Heart right ventricle (tissue), 16 donors: ENCODE measurements around the gene RPL23. TPM values are rescaled to one million over a fixed set of nuclear protein-coding genes. Genes with fewer than 3 reads are reported as not detected.
A peak's percentile ranks its signal among the peaks of the same experiment; 100 is the strongest.

ENCODE experiments used
- ATAC-seq, 8 donors: fragments of 200-7000 bp; cut with Tn5 transposase; one replicate each; pipeline ENCODE4 v1.9.1; 2020; ENCODE audit warnings: mild to moderate bottlenecking in 8 of 8, moderate library complexity in 8 of 8, moderate number of reproducible peaks in 1 of 8
- DNase-seq, 2 donors: peaks; one replicate each; pipeline ENCODE4 v3.0.0-alpha.2; 2020
- H3K27ac ChIP-seq, 10 donors: fragments of 200-600 bp; sonication (generic) in 2 of 10; one replicate each; pipeline versions ENCODE4 v1.5.0 to v1.8.0; 2020 to 2022; ENCODE audit warnings: mild to moderate bottlenecking in 3 of 10
- H3K27me3 ChIP-seq, 7 donors: fragments of 200-600 bp; one replicate each; pipeline ENCODE4 v1.8.0; 2021 to 2022; ENCODE audit warnings: mild to moderate bottlenecking in 2 of 7
- H3K36me3 ChIP-seq, 9 donors: fragments of 200-600 bp; sonication (generic) in 1 of 9; one replicate each; pipeline versions ENCODE4 v1.5.0 to v1.8.0; 2020 to 2022; ENCODE audit warnings: mild to moderate bottlenecking in 2 of 9
- H3K4me1 ChIP-seq, 9 donors: fragments of 200-600 bp; sonication (generic) in 1 of 9; one replicate each; pipeline versions ENCODE4 v1.5.0 to v1.8.0; 2020 to 2022; ENCODE audit warnings: mild to moderate bottlenecking in 4 of 9
- H3K4me3 ChIP-seq, 10 donors: fragments of 200-600 bp; sonication (generic) in 2 of 10; one replicate each; pipeline versions ENCODE4 v1.5.0 to v1.8.0; 2020 to 2022; ENCODE audit warnings: mild to moderate bottlenecking in 7 of 10, moderate library complexity in 2 of 10
- H3K9me3 ChIP-seq, 11 donors: fragments of 200-600 bp in 10 of 11; sonication (generic) in 2 of 11; one replicate each; pipeline versions ENCODE4 v1.5.0 to v1.8.0; 2013 to 2022; ENCODE audit warnings: mild to moderate bottlenecking in 2 of 11, control low read depth in 1 of 11, moderate library complexity in 1 of 11
- CTCF ChIP-seq, 9 donors: fragments of 200-600 bp; sonication (generic) in 2 of 9; IDR thresholded peaks; one replicate each; pipeline versions ENCODE4 v1.5.0 to v1.8.0; 2021 to 2022; ENCODE audit warnings: antibody characterized with exemption in 9 of 9, mild to moderate bottlenecking in 5 of 9, moderate library complexity in 1 of 9
- WGBS, 2 donors: extraction: QIAGEN DNeasy Blood & Tissue Kit; methylation state at CpG; one replicate each; pipeline ENCODE4 v1.1.7; 2013; ENCODE audit warnings: inconsistent platforms in 1 of 2; 5-methylcytosine and 5-hydroxymethylcytosine counted together
- intact Hi-C, 10 donors: fragments of 100-400 bp; cut with DNase I; formaldehyde crosslinking; loops; one replicate each; pipeline versions ENCODE4 v1.11.1 to v1.14.2; 2022
- polyA plus RNA-seq, 2 donors: library from polyadenylated mRNA; stranded (reverse); fragments of 200-250 nt; gene quantifications; one replicate each; pipeline ENCODE4 v1.2.3, GENCODE V29; 2013
- total RNA-seq, 10 donors: library from RNA; stranded (reverse); fragmentation: NEBNext Ultra II Directional in 3 of 10; extraction: Animal tissue kit (Norgen Biotek cat#: 25700) in 3 of 10; gene quantifications; one replicate each; pipeline versions ENCODE4 v1.2.1 to v1.2.4, GENCODE V29; 2021 to 2023
- donor health status: Arrhythmogenic right ventricular cardiomyopathy.
- donor health status: ischemic (EF 13 %, LVEDD 7.1; RV severe dilation, severe dysfunction).
- donor health status: healthy with polysubstance abuse.
- donor health status: DM: no; HTN: yes; CAD: no.
- donor health status: DM: no; HTN: no; CAD: no.
- donor health status: ischemic (EF 25% LVEDD 6.9; RV normal size, moderate dysfunction).
- donor health status: ischemic (EF 25% LVEDD 5.7; RV mildly dilated, moderate dysfunction).
- donor health status: healthy.
- donor health status: DM: yes; HTN: yes; CAD: no.
- donor health status: Ischemic cardiomyopathy.
- donor health status: ischemic (EF 35%, LVEDD 5.7; RV mildly dilated, moderate dysfunction).
- donor health status: nonischemic (EF 11% LVEDD 7.7; RV severe dilation, severe dysfunction).
- donor health status: DM: yes; HTN: yes; CAD: no.
- donor health status: PGD.
- donor health status: ischemic (EF 29% LVEDD 5.4; RV normal size, mild dysfunction).
- donor health status: nonischemic (EF 23%, LVEDD 6.1; RV moderate dilation, normal function).

The RPL23 gene
- total and polyA plus RNA-seq, 12 donors: 725 to 2,733 (median 850) TPM

DNA sequence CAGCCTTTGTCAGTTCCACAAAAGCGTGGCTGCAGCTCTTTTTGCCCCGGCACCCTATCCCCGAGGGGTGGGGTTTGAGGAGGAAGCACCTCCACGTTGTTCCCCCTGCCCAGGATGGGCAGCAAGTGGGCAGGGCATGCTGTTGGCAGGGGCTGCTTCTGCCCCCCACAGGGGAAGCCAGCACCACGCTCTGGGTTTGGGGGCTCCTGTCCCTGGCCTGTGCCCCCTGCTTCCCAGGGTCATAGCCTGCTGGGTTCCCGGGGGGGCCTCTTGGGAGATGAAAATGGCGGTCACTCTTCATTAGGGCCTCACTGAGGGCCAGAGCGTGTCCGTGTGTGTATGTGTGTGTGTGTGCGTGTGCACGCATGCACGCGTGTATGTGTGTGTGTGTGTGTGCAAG lies 39.1 kb upstream of the RPL23 start:
- Histone ChIP-seq H3K36me3 (peaks cover 0 to 88% (median 33%) of the 10 kb centered on the region in 9 donors), H3K4me1 (peaks cover 17 to 87% (median 48%) of the 10 kb centered on the region in 9 donors), H3K9me3 (no peaks in the 10 kb centered on the region), H3K27ac (peak overlapping the region in 1 of 10 donors; percentile 89), H3K4me3 (no peak overlapping the region), H3K27me3 (no peaks in the 10 kb centered on the region)
- TF ChIP-seq CTCF (IDR thresholded peaks at IDR 0.05): no peak
- ATAC-seq: no peak
- WGBS, 2 donors: 84 to 86% methylated on average over 13 of the region's 13 CpGs
- intact Hi-C loops: no loop called here
- no peak for DNase-seq

DNA sequence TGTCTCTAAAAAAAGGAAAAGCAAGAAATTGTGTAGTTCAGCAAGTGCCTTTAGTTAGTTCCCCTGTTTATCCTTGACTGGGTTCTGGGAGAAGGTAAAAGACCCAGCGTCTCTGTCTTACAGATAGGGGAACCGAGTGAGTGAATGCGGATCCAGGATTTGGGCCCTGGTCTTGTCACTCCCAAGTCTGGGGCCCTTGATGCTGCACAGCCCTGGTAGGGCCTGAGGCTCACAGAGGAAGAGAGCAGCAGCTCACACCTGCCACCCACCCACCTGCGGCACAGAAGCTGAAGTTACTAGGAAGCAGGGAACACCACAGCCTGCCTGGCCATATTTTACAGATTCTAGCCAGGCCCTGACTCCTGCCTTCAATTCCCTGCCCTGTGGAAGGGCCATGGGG lies 38.6 kb upstream of the RPL23 start:
- no peak for ATAC-seq
- no peaks in the 10 kb centered on the region for H3K9me3 ChIP-seq
- no peak overlapping the region for H3K4me3 ChIP-seq
- TF ChIP-seq CTCF (IDR thresholded peaks at IDR 0.05): no peak
- H3K27me3 ChIP-seq: no peaks in the 10 kb centered on the region
- intact Hi-C loops: no loop called here
- peaks cover 0 to 92% (median 35%) of the 10 kb centered on the region in 9 donors for H3K36me3 ChIP-seq
- DNase-seq: no peak
- H3K4me1 ChIP-seq: peaks cover 12 to 87% (median 45%) of the 10 kb centered on the region in 9 donors
- H3K27ac ChIP-seq: peak overlapping the region in 2 of 10 donors; percentile 15 to 58
- 88 to 92% methylated on average over 4 of the region's 4 CpGs for WGBS, 2 donors

GRCh38 chr17:38891441-38891840 lies 37.9 kb upstream of the RPL23 start:
- ATAC-seq (no peak), DNase-seq (no peak)
- H3K4me3 ChIP-seq: no peak overlapping the region
- H3K9me3 ChIP-seq: no peaks in the 10 kb centered on the region
- intact Hi-C loops: no loop called here
- peak overlapping the region in 2 of 10 donors; percentile 15 to 58 for H3K27ac ChIP-seq
- H3K4me1 ChIP-seq: peaks cover 7 to 87% (median 44%) of the 10 kb centered on the region in 9 donors
- no peak for TF ChIP-seq CTCF (IDR thresholded peaks at IDR 0.05)
- 82 to 90% methylated on average over 8 of the region's 8 CpGs for WGBS, 2 donors
- H3K36me3 ChIP-seq: peaks cover 0 to 92% (median 32%) of the 10 kb centered on the region in 9 donors
- H3K27me3 ChIP-seq: no peaks in the 10 kb centered on the region

DNA sequence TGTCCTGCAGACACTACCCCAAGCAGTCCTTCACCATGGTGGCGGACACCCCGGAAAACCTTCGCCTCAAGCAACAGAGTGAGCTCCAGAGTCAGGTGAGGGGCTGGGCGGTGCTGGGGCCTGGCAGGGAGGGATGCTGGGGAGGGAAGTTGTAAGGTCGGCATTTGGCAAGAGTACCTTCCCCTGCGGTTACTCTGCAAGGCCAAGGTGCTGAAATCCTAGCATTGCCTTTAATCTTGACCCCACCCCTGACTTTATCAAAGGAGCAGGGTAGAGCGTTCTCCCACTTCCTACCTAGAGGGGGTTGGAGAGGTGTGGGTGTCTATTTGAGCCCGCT lies 36.9 kb upstream of the RPL23 start:
- no peaks in the 10 kb centered on the region for H3K27me3 ChIP-seq
- intact Hi-C loops: no loop called here
- H3K4me1 ChIP-seq: peaks cover 10 to 87% (median 44%) of the 10 kb centered on the region in 9 donors
- ATAC-seq (no peak), DNase-seq (no peak)
- TF ChIP-seq CTCF (IDR thresholded peaks at IDR 0.05): no peak
- WGBS, 2 donors: 88 to 91% methylated on average over 8 of the region's 8 CpGs
- H3K9me3 ChIP-seq: no peaks in the 10 kb centered on the region
- H3K4me3 ChIP-seq: no peak overlapping the region
- peaks cover 0 to 91% (median 32%) of the 10 kb centered on the region in 9 donors for H3K36me3 ChIP-seq
- peak overlapping the region in 2 of 10 donors; percentile 43 to 58 for H3K27ac ChIP-seq
